PFSK-1 (cell line): ENCODE results near the gene RAB21.

Source experiments
- FOXP2 ChIP-seq: optimal IDR thresholded peaks from 2 replicates; pipeline ENCODE3; 2011; ENCODE audit warnings: borderline replicate concordance, control low read depth, inconsistent platforms; ENCODE audit not compliant: insufficient read depth; ENCODE audit errors: extremely low read length, extremely low read depth
- POLR2AphosphoS5 ChIP-seq: IDR thresholded peaks from 2 replicates; pipeline ENCODE4 v1.6.1; 2012; ENCODE audit warnings: low read depth, mild to moderate bottlenecking, control low read depth, low read length, moderate library complexity
- SIN3A ChIP-seq: IDR thresholded peaks from 2 replicates; pipeline ENCODE4 v1.6.1; 2012; ENCODE audit warnings: mild to moderate bottlenecking, low read length, moderate library complexity, borderline replicate concordance; ENCODE audit not compliant: insufficient read depth
- TAF1 ChIP-seq: IDR thresholded peaks from 2 replicates; pipeline ENCODE4 v1.6.1; 2012; ENCODE audit warnings: low read length, control low read depth, borderline replicate concordance; ENCODE audit not compliant: insufficient read depth
- TF ChIP-seq, protein P1 (sequence below), 2 experiments: IDR thresholded peaks; 2 replicates each; pipeline versions ENCODE4 v1.6.1 to v1.8.0; 2011 to 2012; ENCODE audit warnings: low read depth in 2 of 2, low read length in 2 of 2, control low read depth in 1 of 2, inconsistent platforms in 1 of 2, mild to moderate bottlenecking in 1 of 2, moderate library complexity in 1 of 2; ENCODE audit not compliant: insufficient read depth in 1 of 2

Gene RAB21

DNA sequence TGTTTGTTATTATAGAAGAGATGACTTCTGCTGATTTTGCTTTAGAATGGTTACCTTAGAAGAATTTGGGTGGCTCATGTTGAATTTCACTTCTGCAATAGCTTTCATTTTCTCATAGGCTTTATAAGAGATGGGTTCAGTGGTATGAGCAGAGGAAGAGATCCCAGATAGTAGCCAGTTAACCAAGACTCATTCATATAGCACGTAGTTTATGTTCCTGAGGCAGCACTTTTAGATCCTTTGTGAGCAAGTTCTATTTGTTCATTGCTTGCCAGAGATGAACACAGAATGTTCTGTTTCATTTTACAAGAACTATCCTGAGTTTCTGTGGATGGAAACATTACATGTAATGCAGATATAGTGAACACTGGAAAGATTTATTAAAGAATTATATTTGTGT lies 32.2 kb downstream of the RAB21 start:
- TF ChIP-seq TAF1 (no peak), SIN3A (no peak), FOXP2 (no peak), POLR2AphosphoS5 (no peak)
- TF ChIP-seq, protein P1, sequence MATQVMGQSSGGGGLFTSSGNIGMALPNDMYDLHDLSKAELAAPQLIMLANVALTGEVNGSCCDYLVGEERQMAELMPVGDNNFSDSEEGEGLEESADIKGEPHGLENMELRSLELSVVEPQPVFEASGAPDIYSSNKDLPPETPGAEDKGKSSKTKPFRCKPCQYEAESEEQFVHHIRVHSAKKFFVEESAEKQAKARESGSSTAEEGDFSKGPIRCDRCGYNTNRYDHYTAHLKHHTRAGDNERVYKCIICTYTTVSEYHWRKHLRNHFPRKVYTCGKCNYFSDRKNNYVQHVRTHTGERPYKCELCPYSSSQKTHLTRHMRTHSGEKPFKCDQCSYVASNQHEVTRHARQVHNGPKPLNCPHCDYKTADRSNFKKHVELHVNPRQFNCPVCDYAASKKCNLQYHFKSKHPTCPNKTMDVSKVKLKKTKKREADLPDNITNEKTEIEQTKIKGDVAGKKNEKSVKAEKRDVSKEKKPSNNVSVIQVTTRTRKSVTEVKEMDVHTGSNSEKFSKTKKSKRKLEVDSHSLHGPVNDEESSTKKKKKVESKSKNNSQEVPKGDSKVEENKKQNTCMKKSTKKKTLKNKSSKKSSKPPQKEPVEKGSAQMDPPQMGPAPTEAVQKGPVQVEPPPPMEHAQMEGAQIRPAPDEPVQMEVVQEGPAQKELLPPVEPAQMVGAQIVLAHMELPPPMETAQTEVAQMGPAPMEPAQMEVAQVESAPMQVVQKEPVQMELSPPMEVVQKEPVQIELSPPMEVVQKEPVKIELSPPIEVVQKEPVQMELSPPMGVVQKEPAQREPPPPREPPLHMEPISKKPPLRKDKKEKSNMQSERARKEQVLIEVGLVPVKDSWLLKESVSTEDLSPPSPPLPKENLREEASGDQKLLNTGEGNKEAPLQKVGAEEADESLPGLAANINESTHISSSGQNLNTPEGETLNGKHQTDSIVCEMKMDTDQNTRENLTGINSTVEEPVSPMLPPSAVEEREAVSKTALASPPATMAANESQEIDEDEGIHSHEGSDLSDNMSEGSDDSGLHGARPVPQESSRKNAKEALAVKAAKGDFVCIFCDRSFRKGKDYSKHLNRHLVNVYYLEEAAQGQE (IDR thresholded peaks at IDR 0.05; ENCODE audit: insufficient read depth in 1 of 2, low read depth in 2 of 2, low read length in 2 of 2) = no peak

DNA sequence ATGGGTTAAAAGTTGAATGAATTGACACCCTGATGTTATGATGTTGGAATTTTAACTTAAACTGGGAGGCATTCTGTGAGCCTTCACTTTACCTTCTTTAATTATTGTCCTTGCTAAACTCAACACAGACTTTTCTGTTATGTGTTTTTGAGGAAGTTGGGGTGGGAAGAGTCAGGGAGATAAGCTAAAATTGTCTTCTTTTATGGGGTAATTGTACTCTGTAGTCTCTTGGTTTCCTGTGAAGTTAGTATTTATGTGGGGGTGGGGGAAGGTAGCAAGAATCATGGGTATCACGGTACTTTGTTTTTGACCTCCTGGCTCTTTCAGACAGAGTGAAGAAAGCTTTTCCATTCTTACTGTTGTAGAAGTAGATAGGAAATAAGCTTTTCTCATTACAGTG lies 32.9 kb downstream of the RAB21 start:
- no peak for TF ChIP-seq POLR2AphosphoS5
- TF ChIP-seq TAF1 = no peak
- no peak for TF ChIP-seq SIN3A
- no peak for TF ChIP-seq FOXP2
- TF ChIP-seq, protein P1 (IDR thresholded peaks at IDR 0.05; ENCODE audit: insufficient read depth in 1 of 2, low read depth in 2 of 2, low read length in 2 of 2) = no peak

DNA sequence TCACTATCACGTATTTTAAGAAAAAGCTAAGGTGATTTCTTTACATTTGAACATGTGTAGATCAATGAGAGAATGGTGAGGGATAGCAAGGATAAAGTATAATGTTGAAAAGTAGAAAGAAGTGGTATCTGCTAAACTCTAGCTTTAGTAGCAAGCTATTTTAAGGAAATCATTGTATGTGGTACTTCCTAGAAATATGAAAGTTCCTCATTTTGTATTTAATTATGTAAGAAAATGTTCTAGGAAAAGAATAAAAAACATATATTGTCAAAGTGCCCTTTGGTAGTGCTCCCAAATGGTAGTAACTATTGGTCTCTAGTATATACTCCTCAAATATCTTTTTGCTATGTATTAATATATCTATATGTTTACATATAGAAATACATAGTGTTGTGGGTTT lies 35.7 kb downstream of the RAB21 start:
- no peak for TF ChIP-seq TAF1
- TF ChIP-seq, protein P1 (IDR thresholded peaks at IDR 0.05; ENCODE audit: insufficient read depth in 1 of 2, low read depth in 2 of 2, low read length in 2 of 2) = no peak
- no peak for TF ChIP-seq SIN3A
- no peak for TF ChIP-seq FOXP2
- no peak for TF ChIP-seq POLR2AphosphoS5

DNA sequence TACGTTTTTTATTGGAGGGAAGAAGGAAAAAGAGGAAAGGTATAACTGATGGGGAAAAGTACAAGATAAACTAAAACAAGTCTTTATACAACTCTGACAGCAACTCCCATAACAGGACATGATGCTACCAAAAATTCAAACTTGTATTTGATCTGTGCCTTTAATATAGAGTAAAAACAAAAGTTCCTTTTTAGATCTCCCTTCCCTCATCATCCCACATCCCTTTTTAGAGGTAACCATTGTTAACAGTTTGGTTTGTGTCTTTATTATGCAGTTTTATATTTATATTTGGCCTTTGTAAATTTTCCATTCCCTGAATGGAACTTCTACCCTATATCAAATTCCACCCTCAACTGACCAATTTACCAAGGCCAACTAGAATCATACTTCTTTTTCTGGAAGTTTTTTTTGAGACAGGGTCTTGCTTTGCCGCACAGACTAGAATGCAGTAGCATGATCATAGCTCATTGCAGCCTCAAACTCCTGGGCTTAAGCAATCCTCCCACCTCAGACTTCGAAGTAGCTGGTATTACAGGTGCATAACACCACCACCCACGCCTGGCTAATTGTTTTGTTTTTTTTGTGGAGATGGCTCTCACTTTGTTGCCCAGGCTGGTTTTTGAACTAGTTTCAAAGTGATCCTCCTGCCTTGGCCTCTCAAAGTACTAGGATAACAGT lies 36.9 kb downstream of the RAB21 start:
- no peak for TF ChIP-seq SIN3A
- TF ChIP-seq, protein P1 (IDR thresholded peaks at IDR 0.05; ENCODE audit: insufficient read depth in 1 of 2, low read depth in 2 of 2, low read length in 2 of 2) = no peak
- TF ChIP-seq FOXP2 = no peak
- TF ChIP-seq TAF1 = no peak
- TF ChIP-seq POLR2AphosphoS5 = no peak

DNA sequence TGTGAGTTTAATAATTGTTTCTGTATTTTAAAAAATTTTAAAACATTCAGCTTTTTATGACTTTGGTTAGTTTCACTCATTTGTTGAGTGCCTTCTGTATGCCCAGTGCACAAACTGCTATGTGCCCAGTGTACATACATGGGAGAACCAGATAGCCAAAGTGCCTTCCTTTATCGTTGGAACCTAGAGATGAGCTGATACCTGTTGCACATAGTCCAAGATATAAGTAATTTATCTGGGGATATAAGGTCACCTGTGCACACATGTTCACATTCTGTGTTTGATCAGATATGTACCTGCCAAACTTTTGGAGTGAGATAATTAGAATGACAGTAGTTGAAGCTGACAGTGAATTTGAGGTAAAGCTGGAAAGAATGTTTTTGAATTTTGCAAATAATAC lies 37.9 kb downstream of the RAB21 start:
- TF ChIP-seq FOXP2 (no peak), POLR2AphosphoS5 (no peak), TAF1 (no peak), SIN3A (no peak)
- TF ChIP-seq, protein P1 (IDR thresholded peaks at IDR 0.05; ENCODE audit: insufficient read depth in 1 of 2, low read depth in 2 of 2, low read length in 2 of 2) = no peak
